Hematopoietic multipotent progenitor cell treated with erythropoietin and hydrocortisone succinate and interleukin-3 and kit ligand, for 4 days (in vitro differentiated cells): ENCODE results near the gene PPP1R2.
"Not testable (repeated sequence)": the region's sequence is repeated elsewhere in the genome, so short reads cannot be mapped to it uniquely, and the experiment has no call there.

ENCODE experiments used
- DNase-seq: peaks from one replicate; pipeline ENCODE4 v3.0.0-alpha.2; 2015

PPP1R2 gene

DNA sequence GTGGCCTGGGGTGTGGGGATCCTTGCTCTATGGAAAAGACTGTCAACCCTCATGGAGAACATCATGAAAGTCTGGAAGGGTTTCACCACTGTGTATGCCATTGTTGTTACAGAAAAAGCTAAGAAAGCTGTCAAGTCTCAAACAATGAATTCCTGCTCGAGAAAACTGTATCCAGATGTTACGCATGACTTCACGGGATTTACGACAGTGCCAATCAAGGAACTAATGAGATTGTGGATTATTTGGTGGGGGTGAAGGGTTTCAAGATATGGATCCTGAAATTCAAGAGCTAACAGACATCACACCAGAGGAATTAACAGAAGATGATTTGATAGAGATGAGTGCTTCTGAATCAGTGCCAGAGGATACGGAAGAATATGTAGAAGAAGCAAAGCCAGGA, 7.8 kb downstream of the PPP1R2 start:
- no peak for DNase-seq

DNA sequence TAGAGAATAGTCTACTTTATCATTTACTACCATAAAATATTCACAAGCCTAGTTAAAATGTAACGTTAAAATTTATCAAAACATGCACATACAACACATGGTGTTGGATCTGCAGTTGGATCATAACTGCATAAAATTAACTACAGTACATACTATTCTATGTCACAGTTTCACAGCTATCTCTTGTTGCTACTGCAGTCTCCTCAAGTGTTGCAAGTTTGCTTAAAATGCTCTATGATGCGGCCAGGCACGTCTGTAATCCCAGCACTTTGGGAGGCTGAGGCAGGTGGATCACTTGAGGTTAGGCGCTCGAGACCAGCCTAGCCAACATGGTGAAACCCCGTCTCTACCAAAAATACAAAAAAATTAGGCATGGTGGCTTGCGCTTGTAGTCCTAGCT, 10.3 kb downstream of the PPP1R2 start:
- DNase-seq = no peak

DNA sequence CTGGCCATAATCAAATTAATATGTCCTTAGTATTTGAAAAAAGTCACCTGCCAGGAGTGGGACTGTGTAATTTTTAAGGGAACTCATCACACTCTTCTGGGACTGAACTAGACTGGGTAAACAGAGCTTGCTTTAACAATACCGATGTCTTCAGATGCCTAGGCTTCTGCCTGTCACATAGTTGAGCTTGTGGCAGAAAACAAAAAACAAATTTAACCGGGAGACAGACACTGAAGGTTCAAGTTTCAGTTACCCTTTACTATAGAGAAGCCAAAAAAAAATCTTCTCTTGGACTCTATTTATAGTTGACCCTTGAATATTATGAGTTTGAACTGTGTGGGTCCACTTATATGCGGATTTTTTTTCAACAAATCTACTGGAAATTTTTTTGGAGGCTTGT, 10.8 kb downstream of the PPP1R2 start:
- no peak for DNase-seq

DNA sequence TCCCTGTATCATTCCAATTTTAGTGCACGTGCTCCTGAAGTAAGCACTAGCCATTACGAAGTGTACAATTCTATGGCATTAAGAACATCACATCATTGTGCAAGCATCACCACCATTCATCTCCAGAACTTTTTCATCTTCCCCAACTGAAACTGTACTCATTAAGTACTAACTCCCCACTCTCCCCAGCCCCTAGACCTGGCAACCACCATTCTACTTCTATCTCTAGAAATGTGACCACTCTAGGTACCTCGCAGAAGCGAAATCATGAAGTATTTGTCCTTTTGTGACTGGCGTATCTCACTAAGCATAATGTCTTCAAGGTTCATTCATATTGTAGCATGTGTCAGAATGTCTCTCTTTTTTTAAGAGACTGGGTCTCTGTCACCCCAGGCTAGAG, 11.4 kb downstream of the PPP1R2 start:
- DNase-seq = no peak

DNA sequence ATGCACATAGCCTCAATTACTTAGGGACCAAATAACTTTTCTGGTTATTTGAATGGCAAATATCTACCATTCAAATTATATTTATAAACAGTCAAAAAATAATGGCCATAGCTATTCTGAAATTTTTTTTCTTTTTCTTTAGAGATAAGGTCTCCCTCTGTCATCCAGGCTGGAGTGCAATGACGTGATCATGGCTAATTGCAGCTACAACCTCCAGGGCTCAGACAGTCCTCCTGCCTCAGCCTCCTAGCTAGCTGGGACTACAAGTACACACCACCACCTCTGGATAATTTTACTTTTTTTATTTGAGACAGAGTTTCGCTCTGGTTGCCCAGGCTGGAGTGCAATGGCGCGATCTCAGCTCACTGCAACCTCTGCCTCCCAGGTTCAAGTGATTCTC, 16.6 kb downstream of the PPP1R2 start:
- no peak for DNase-seq

DNA sequence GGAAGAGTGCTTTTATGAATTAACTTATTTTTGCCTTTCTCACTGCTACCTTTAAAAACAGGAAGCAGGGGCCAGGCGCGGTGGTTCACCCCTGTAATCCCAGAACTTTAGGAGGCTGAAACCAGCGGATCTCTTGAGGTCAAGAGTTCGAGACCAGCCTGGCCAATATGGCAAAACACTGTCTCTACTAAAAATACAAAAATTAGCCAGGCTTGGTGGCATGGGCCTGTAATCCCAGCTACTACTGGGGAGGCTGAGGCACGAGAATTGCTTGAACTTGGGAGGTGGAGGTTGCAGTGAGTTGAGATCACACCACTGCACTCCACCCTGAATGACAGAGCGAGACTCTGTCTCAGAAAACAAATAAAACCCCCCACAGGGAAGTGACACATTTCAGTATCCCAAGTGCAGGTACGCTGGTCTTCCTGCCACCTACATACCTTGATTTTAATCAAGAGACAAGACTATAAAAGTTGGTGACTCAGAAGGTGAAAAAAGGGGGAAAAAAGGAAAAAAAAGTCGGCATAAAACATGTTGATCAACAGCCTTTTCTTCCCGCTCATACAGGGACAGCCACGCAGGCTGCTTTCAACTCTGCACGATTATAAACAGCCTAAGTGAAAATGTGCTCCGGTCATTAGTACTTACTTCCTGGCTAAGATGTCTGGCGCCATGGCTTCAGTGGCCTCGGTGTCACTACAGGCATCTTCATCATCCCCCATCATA, 18.8 kb downstream of the PPP1R2 start:
- no peak for DNase-seq

DNA sequence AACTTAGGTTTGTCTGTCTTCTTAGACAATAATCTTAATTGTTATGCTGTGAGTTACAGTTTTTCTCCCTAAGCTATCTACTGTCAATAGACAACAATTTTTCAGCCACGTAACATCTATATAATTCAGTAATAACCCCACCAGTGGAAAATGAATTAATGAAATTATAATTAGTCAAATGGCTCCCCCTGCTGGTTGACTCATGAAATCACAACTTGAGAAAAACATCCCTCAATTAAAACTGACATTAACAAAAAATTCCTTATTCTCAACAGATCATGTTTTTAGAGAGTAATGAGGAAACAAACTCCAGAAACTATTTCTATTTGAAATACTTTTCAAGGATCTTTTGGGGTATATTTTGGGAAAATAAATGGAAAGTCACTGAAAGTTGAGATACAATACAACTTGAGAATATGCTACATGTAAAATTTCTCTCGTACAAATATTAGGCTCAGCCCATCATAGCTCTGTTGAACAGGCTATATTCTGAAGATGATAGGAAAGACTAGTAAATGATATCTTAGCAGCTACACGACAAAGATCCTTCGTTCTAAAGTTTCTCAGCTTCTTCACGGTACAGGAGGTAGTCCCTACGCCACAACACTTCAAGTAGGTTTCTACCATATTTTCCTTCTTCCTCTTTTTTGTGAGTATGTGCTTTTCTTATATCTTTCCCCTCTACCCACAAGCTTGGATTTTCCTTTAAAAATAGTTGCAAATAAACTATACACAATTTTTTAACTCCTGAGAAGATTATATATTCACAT, 20.7 kb downstream of the PPP1R2 start:
- DNase-seq = peak; percentile 78

DNA sequence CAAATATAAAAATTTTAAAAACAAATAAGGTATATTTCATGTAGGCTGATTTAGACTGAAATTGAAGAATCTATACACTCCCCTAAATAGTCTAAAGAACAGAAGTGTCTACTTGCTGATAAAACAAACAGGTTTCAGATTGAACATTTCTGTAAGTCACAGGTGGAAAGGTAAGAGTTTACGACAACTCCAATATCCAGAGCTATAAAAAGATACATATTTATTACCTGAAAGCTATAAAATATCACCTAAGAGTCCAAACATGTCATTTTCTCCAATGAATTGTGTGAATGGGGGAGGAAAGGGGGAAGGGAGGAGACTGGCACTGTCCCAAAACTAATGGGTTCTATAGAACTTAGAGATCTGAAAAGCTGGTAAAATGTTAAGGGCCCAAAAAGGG, 26.1 kb downstream of the PPP1R2 start:
- DNase-seq = no peak

DNA sequence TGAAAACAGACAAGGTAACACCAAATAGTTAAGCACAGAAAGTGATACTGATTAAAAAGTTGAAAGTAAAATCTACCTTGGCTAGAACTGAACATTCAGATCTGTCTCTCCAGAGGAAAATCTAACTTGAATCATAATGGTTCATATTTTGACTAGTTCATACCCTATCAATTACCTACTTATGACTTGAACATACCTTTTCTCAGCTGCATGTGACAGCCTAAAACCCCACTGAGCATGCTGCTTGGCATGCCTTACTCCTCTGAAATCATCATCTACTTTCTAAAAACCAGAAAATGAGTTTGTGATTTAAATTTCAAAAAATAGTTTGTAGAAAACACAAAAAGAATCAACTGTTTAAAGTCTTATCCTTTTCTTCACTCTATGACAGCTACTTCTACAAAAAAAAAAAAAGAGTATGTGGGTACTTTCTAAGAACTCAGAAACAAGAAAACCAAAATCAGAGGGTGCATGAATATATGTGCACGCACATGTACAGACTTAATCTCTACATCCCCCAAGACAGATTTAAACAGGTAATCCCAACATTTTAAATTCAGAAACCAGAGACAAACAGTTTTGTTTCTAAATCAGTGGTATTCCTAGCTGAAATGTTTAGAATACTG, 28.4 kb downstream of the PPP1R2 start:
- DNase-seq = not testable (repeated sequence)

DNA sequence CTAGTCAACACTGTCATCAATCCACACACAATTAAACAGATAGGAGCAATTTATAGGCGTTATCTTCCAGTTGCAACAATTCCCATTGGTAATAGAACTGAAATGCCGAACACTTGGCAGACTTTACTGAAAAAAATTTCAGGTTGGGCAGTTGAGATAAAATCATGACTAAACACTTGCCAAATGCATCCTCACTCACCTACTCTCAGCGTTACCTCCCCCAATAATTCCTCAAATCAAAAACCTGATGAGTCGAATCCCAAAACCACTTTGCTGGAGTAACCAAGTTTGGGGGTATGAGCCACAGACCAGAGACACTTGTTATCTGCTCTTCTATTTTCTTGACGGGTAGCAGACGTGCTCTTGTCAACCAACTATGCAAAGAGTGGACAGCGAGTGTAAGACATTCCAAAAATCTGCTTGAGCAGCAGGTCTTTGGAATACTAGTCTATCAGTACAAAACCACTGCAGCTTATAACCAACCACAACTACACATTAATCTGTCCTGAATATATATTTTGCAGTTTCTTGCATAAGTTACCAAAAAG, 30.3 kb downstream of the PPP1R2 start:
- DNase-seq = no peak

DNA sequence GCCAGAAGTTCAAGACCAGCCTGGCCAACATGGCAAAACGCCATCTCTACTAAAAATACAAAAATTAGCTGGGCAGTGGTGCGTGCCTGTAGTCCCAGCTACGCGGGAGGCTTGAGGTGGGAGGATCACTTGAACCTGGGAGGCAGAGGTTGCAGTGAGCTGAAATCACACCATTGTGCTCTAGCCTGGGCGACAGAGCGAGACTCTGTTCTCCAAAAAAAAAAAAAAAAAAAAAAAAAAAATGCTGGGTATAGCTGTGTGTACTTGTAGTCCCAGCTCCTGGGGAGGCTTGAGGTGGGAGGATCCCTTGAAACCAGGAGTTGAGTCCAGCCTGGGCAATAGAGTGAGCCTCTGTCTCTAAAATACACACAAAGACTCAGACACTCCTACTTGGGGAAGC, 32.0 kb downstream of the PPP1R2 start:
- DNase-seq = no peak

DNA sequence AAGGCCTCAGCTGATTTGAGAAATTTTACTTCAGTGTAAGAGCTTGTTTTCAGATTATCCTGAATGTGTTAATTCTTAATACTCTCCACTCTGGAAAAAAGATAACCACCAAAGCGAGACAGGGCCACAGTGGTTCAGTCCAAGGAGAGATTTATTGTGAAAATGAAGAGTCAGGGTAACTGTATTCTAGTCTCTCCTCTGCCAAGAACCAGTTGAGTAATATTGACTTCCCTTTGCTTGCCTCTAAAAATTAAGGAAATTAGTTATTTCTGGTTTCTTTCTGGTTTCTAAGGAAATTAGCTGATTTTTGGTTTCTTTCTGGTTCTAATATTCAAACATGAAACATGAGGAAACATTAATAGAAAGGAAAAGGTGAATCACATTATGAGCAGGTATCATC, 34.9 kb downstream of the PPP1R2 start:
- DNase-seq = peak; percentile 30

DNA sequence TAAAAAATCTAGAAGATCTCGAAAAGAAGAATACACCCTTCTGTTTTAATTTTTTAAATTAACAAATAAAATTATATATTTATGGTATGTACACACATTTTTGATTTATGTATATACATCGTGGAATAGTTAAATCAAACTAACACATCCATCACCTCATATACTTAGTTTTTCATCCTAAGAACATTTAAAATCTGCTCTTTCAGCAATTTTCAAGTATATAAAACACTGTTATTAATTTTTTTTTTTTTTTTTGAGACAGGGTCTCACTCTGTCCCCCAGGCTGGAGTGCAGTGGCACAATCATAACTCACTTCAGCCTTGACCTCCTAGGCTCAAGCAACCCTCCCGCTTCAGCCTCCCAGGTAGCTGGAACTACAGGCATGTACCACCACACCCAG, 67.5 kb downstream of the PPP1R2 start:
- DNase-seq = no peak

DNA sequence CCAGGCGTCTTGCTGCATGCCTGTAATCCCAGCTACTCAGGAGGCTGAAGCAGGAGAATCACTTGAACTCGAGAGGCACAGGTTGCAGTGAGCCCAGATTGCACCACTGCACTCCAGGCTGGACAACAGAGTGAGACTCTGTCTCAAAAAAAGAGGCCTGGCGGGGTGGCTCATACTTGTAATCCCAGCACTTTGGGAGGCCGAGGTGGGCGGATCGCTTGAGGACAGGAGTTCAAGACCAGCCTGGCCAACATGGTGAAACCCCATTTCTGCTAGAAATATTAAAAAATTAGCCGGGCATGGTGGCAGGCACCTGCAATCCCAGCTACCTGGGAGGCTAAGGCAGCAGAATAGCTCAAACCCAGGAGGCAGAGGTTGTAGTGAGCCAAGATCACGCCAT, 68.0 kb downstream of the PPP1R2 start:
- DNase-seq = not testable (repeated sequence)

DNA sequence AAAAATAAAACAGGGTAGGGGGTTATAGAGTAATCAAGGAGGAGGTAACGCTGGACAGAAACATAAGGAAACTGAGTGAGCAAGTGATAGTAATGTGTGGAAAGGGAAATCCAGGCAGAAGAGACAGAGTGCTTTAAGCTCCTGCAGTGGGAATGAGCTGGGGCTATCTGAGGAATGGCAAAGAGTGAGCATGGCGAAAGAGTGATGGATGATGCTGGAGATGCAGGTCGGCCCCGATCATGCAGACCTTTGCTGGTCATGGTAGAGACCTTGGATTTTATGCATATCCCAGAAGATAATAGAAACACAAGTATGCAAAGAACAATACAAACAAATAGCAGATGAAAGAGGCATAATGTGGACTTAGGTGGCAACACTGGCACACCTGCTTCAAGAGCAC, 74.3 kb downstream of the PPP1R2 start:
- no peak for DNase-seq

DNA sequence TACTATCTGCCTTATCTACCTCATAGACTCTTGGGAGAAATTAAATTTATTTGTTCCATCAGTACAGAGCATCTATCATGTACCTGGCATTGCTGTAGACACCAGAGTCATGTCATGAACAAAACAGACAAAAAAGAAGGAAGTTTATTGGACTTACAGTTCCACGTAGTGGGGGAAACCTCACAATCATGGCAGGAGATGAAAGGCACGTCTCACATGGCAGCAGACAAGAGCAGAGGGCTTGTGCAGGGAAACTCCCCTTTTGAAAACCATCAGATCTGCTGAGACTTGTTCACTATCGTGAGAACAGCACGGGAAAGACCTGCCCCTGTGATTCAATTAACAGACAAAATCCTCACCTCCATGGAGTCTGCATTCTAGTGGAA, 74.7 kb downstream of the PPP1R2 start:
- no peak for DNase-seq

DNA sequence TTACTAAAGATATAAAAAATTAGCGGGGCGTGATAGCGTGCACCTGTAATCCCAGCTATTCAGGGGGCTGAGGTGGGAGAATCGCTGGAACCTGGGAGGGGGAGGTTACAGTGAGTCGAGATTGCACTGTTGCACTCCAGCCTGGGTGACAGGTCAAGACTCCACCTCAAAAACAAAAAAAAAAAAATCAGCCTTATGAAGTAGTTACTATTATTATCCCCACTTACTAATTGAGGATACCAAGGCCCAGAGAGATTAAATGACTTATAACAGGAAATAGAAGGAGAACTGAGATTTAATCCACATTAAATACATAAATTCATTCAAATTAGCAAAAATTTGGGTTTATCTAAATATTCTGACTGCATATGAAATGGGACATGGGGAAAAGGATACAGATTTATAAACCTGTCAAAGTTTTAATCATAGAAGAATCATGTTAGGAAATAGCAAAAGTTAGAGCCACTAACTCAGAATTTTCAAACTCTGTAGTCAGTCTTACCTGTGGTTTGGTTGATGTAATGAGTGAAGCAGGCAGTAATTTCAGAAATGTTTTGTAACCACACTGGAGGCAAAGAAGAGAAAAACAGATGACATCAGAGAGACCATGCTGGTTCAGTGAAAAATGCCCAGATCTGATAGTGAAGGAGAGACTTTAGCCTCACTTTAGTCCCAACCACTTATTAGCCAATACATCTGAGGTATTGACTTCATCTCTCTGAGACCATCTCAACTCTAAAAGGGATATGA, 75.3 kb downstream of the PPP1R2 start:
- DNase-seq = peak; percentile 51

DNA sequence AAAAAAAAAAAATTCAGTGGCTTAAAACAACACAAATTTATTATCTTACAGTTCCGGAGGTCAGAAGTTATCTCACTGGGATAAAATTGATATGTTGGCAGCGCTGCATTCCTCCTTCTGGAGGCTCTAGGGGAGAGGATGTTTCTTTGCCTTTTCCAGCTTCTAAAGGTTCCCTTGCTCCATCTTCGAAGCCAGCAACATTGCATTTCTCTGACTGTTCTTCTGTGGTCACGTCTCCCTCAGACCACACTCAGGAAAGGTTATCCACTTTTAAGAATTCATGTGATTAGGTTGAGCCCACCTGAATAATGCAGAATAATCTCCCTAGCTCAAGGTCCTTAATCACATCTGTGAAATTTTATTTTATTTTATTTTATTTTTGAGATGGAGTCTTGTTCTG, 76.9 kb downstream of the PPP1R2 start:
- no peak for DNase-seq
